K562 (cell line): ENCODE data around the gene FEM1B. TPM values are rescaled to one million over a fixed set of nuclear protein-coding genes. Genes with fewer than 3 reads are reported as not detected.

Experiments used
- CBFA2T3 ChIP-seq: fragments of 450-650 bp; IDR thresholded peaks from 2 replicates; pipeline ENCODE4 v1.6.1; 2017
- CBX1 ChIP-seq: sonication (generic); IDR thresholded peaks from 2 replicates; pipeline ENCODE4 v1.6.1; 2016; ENCODE audit warnings: antibody characterized with exemption, low read depth, mild to moderate bottlenecking
- CCAR2 ChIP-seq: fragments of 200-400 bp; formaldehyde crosslinking; IDR thresholded peaks from 2 replicates; pipeline ENCODE4 v1.6.1; 2017; ENCODE audit warnings: mild to moderate bottlenecking, low read depth, low read length
- E2F5 ChIP-seq: sonication (generic); formaldehyde crosslinking; IDR thresholded peaks from 2 replicates; pipeline ENCODE4 v1.8.0; 2022; ENCODE audit warnings: mild to moderate bottlenecking, missing genetic modification reagents
- EHMT2 ChIP-seq: fragments of 450-650 bp; IDR thresholded peaks from 2 replicates; pipeline ENCODE4 v1.6.1; 2018; ENCODE audit warnings: antibody characterized with exemption
- FOXM1 ChIP-seq, 2 experiments: fragments of 450-650 bp in 1 of 2; sonication (generic) in 1 of 2; formaldehyde crosslinking in 1 of 2; IDR thresholded peaks; 2 replicates each; pipeline versions ENCODE4 v1.6.1 to v1.9.0; 2017 to 2022; ENCODE audit warnings: low read depth in 2 of 2, mild to moderate bottlenecking in 2 of 2, missing genetic modification reagents in 1 of 2, moderate library complexity in 1 of 2
- FOXP4 ChIP-seq: sonication (generic); formaldehyde crosslinking; IDR thresholded peaks from 2 replicates; pipeline ENCODE4 v1.8.0; 2022; ENCODE audit warnings: mild to moderate bottlenecking, missing genetic modification reagents, borderline replicate concordance
- FUS ChIP-seq: fragments of 200-400 bp; formaldehyde crosslinking; optimal IDR thresholded peaks from 2 replicates; pipeline ENCODE3; 2017; ENCODE audit warnings: low read depth, low read length
- ILF3 ChIP-seq: fragments of 450-650 bp; IDR thresholded peaks from 2 replicates; pipeline ENCODE4 v1.6.1; 2018; ENCODE audit warnings: antibody characterized with exemption, mild to moderate bottlenecking, moderate library complexity, borderline replicate concordance
- POLR2H ChIP-seq: IDR thresholded peaks from 2 replicates; pipeline ENCODE4 v1.6.1; 2016; ENCODE audit warnings: missing genetic modification characterization, low read depth, mild to moderate bottlenecking, control low read depth, missing compliant biosample characterization, moderate library complexity
- POLR3A ChIP-seq: IDR thresholded peaks from 2 replicates; pipeline ENCODE4 v1.6.1; 2011; ENCODE audit warnings: borderline replicate concordance, mild to moderate bottlenecking, moderate library complexity; ENCODE audit not compliant: insufficient read length, insufficient read depth; ENCODE audit errors: extremely low read depth
- RCOR1 ChIP-seq, 2 experiments: IDR thresholded peaks; 2 replicates each; pipeline ENCODE4 v1.6.1; 2012; ENCODE audit warnings: low read depth in 2 of 2, low read length in 2 of 2, borderline replicate concordance in 1 of 2, improper control_type of control experiment in 1 of 2
- SAP30 ChIP-seq: fragments of 200-600 bp; sonication (generic); IDR thresholded peaks from 2 replicates; pipeline ENCODE4 v1.6.1; 2012; ENCODE audit warnings: borderline replicate concordance, low read depth, mild to moderate bottlenecking, moderate library complexity, low read length, control low read depth, inconsistent platforms; ENCODE audit not compliant: insufficient read depth, poor library complexity, severe bottlenecking
- TFAP4 ChIP-seq: sonication (generic); formaldehyde crosslinking; IDR thresholded peaks from 2 replicates; pipeline ENCODE4 v1.8.0; 2022; ENCODE audit warnings: missing genetic modification reagents, mild to moderate bottlenecking, moderate library complexity, borderline replicate concordance
- ZBTB2 ChIP-seq: fragments of 450-650 bp; IDR thresholded peaks from 2 replicates; pipeline ENCODE4 v1.6.1; 2016; ENCODE audit warnings: antibody characterized with exemption
- ZBTB7A ChIP-seq: IDR thresholded peaks from 2 replicates; pipeline ENCODE4 v1.6.1; 2011; ENCODE audit warnings: low read depth, mild to moderate bottlenecking, low read length, moderate library complexity, borderline replicate concordance; ENCODE audit not compliant: control insufficient read depth
- ZNF212 ChIP-seq: fragments of 450-650 bp; formaldehyde crosslinking; IDR thresholded peaks from 2 replicates; pipeline ENCODE4 v1.4.0; 2020; ENCODE audit warnings: mild to moderate bottlenecking
- ZNF23 ChIP-seq: fragments of 250-450 bp; sonication (Bioruptor Pico); IDR thresholded peaks from 2 replicates; pipeline ENCODE4 v1.4.0; 2020; ENCODE audit warnings: mild to moderate bottlenecking
- ZNF263 ChIP-seq: sonication (generic); formaldehyde crosslinking; IDR thresholded peaks from 2 replicates; pipeline ENCODE4 v1.8.0; 2022; ENCODE audit warnings: mild to moderate bottlenecking, missing genetic modification reagents, borderline replicate concordance
- ZNF696 ChIP-seq: fragments of 250-450 bp; sonication (Bioruptor Pico); conservative IDR thresholded peaks from 2 replicates; pipeline ENCODE4 v1.4.0; 2020; ENCODE audit warnings: mild to moderate bottlenecking, moderate library complexity
- ZNF707 ChIP-seq: fragments of 250-450 bp; sonication (Bioruptor Pico); conservative IDR thresholded peaks from 2 replicates; pipeline ENCODE4 v1.8.0; 2022; ENCODE audit warnings: inconsistent platforms, mild to moderate bottlenecking, moderate library complexity
- ZNF778 ChIP-seq: fragments of 450-650 bp; formaldehyde crosslinking; IDR thresholded peaks from 2 replicates; pipeline ENCODE4 v1.4.0; 2020; ENCODE audit warnings: mild to moderate bottlenecking, moderate library complexity
- polyA plus RNA-seq, 8 experiments: library from polyadenylated mRNA; depleted of rRNA in 4 of 8; stranded (reverse) in 5 of 8; unstranded in 3 of 8; fragments of >200 nt; fragmentation: Nextera tagmentation in 2 of 8; fragmentation: Illumina TruSeq in 1 of 8; extraction: Ambion mirVana in 2 of 8; extraction: Trizol in 1 of 8; gene quantifications; 2 replicates each; pipeline versions ENCODE4 v1.2.1 to v1.2.3, GENCODE V29; 2011 to 2014; ENCODE audit warnings: inconsistent platforms in 1 of 8, missing spikeins in 1 of 8
- total RNA-seq, 7 experiments: library from RNA; depleted of rRNA in 6 of 7; stranded (reverse); fragments of >200 nt in 6 of 7; fragmentation: Illumina TruSeq in 2 of 7; extraction: Trizol in 2 of 7; gene quantifications; 2 replicates each; pipeline versions ENCODE4 v1.2.1 to v1.2.3, GENCODE V29; 2011 to 2021; ENCODE audit warnings: low replicate concordance in 1 of 7

FEM1B gene
- total and polyA plus RNA-seq, 9 of the 15 experiments (the other 6 are each of a cell fraction or from before 2014, with no cell fraction given) = 5.9 to 61.6 (median 20.1) TPM

GRCh38 chr15:68316061-68316804 is 38.7 kb downstream of the FEM1B start (continued):
- TF ChIP-seq E2F5 (CRISPR knock-in tag) (no peak), CBFA2T3 (no peak), ZNF778 (CRISPR knock-in tag) (no peak), RCOR1 (IDR thresholded peaks at IDR 0.05; ENCODE audit: borderline replicate concordance in 1 of 2, low read depth in 2 of 2, low read length in 2 of 2) (0 out of 4 replicates have a peak, but pooled peaks of 1 of the 2 experiments have one; percentile 29), FOXM1 (IDR thresholded peaks at IDR 0.05; ENCODE audit: low read depth) (no peak), FOXM1 (CRISPR knock-in tag; IDR thresholded peaks at IDR 0.05; ENCODE audit: low read depth) (no peak), ZNF23 (CRISPR knock-in tag) (no peak), ZBTB2 (no peak), ZNF696 (CRISPR knock-in tag) (no peak), TFAP4 (peak; percentile 20; the same call in 1 of the 2 replicates), SAP30 (no peak), CCAR2 (no peak), POLR2H (no peak), FOXP4 (no peak), ZNF212 (CRISPR knock-in tag) (no peak), ZBTB7A (0 out of 2 replicates have a peak, but pooled peaks have one; percentile 3), ZNF263 (peak; percentile 54; the same call in 1 of the 2 replicates), EHMT2 (no peak), ILF3 (no peak), CBX1 (no peak), FUS (no peak), POLR3A (no peak), ZNF707 (CRISPR knock-in tag) (no peak)
